RPMI8226 (cell line): Measurements from ENCODE around the gene SCFD2.

Experiments
- DNase-seq: peaks from one replicate; pipeline ENCODE4 v3.0.0-alpha.2; 2015

The SCFD2 gene

DNA sequence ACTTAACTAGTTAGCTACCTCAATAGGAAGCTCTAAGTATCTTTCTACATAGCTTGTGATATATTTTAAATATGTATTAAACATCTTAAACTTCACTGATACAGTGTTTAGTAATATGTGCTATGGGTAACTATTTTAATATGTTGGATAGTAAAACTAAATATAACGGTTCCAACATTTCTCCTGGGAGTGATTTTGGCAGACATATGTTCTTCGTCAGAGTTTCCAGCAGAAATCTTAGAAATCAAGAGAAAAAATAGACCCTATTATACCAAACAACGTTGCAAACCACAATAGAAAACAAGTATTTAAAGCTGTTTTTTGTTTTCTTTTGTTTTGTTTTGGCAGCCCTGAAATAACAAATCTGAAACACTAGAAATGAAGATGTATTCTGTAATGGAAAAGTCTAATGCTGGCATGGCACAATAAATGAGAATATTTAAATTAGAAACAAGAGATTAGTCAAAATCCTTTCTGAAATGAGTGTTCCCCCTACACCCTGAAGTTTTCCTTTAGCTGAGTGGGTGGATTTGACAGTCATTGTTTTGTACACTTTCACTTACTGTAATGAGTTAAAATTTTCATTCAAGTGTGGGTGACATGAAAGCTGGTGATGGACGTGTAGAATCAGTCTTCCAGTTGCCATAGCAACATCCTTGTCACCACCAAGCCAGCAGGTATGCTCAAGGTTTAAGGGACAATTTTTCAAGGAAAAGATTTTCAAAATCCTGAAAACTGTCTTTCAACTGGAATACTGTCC lies 233.5 kb downstream of the SCFD2 start:
- no peak for DNase-seq

DNA sequence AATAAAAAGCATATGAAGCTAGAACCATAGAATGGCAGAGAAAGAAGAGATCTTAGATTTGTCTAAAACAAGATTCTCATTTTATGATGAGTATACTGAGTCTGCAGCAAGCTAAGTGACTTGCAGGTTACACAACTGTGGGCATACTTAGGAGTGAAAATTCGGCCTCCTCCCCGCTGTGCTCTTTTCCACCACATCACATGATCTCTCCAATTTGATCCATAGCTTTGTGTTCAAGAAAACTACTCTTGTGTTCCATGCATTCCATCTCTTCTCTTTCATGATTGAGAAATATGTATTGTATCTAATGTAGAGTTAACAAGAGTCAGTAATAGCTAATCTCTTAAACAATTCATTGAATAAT lies 234.3 kb downstream of the SCFD2 start:
- DNase-seq = no peak

DNA sequence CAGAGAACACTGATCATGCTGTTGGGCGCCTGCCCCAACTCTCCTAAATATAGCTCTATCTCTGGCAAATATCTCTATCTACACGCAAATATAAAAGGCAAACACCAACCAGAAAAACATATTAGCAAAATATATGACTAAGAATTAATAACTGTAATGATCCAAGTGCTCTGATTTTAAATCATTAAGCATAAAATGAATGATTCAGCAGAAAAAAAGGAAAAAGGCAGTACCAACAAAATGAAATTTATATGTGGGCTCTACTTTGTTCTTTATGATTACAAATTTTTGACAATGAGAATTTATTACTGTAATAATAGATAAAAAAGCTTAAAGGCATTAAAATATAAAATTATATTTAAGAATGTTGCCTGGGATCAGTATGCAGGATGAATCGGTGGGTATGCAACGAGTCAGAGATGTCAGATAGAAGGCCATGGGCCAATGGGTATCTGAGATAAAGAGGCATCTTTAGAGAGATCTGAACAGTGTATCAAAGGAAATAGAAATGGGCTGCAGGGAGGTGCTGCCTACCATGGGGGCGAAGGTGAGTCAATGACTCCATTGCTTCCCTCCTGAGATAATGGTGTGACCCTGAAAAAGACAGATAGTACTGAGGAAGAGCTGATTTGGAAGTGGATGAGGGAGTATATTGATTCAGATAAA lies 234.8 kb downstream of the SCFD2 start:
- no peak for DNase-seq

DNA sequence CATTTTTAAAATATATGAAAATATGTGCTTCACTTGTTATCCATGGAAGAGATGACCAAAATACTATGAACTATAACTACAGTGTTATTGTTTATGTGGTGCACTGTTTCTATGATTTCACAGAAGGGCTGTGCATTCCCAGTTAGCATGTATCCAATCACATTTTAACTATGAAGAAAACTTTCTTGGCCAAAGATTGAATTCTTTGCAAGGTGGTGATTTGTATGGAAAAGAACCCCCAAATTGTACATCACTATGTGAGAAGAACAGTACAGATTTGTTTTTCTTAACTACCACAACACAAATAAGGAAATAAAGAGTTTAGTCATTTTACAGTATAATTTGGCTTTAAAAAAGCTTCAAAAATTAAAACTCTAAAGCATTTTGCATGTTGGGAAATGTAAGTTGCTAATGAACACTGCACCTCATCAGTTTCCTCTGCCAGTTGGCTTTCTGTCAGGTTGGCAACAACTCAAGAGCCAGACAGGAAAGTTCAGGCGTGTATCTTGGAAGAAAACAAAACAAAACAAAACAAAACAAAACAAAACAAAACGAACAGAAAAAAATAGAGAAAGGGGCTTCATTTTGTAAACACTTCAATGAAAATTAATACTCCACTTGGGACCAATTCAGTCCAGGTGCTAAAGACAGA lies 237.0 kb downstream of the SCFD2 start:
- no peak for DNase-seq

DNA sequence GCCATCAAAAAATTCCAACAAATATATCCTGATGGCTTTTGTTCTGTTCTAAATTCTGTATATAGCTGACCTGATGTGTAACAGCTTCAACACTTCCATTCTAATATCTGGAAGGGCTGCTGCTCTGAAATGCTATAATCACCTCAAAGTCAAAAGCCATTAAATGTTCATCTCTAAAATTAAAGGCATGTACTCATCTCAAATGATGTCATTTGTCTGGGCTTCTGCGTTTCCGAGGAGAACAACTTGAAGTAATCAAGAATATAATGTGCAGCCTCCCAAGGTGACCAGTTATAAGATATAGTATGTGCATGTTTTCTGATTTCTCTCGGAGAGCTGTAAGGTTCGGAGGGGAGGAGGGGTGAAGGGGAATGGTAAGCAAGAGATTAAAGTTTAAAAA lies 237.6 kb downstream of the SCFD2 start:
- DNase-seq = no peak

DNA sequence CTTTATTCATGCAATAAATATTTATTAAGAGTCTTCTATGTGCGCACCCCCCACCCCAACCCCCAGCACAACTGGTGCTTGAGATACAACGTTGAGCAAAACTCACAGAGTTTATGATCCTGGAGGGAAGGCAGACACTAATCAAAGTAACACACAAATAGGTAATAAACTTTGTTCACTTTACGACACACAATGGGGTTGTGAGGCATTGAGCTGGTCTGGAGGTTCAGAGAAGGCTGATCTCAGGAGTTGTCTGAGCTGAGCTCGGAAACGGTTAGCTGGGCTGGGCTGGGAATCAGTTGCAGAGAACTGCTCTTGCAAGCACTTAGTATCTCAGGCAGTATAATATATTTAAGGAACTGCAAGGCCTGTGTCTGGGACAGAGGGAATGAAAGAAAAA lies 238.5 kb downstream of the SCFD2 start:
- no peak for DNase-seq

DNA sequence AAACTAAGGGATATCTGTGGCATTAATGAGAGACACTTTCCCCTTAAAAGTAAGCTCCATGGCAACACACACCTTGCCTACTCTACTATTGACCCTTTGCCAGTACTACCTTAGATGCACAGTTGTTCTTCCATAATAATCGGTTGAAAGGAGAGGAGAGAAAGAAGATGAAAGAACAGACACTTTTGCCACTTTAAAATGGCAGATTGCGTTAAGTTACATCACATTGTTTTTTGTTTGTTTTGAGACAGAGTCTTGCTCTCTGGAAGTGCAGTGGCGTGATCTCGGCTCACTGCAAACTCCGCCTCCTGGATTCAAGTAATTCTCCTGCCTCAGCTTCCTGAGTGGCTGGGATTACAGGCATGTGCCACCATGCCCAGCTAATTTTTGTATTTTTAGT lies 239.8 kb downstream of the SCFD2 start:
- no peak for DNase-seq

DNA sequence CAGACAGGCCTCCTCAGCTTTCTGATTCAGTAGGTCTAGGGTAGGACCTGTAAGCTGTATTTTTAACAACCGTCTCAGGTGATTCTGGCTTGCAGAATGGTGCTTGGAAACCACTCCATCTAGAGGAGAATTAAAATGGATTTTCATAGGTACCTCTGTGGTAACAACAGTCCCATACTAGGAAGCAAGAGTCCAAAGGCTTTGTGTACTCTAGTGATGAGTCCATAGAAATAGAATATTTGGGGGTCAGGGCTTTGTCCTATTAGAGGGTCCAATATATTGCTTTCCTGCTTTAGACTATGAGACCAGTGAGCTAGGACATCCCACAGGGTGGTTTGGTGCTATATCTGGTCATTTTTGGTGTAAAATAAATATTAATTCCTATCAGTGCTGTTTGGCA lies 242.0 kb downstream of the SCFD2 start:
- no peak for DNase-seq

DNA sequence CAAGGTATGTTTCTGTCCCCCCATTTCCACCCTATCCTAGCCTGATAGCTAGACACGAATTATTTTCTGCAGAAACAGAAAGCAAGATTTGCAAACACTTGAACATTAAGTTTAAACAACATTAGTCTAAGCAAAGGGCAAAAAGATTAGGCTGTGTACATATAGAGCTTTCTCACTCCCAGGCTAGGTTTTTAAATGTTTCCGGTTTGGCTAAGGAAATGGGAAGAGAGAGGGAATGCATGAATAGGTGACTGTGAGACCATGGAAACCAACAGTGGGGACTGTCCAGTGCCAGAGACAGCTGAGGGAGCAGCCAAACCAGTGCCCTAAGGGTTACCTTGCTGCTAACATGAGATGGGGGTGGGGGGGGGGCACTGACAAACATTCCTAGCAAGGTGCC lies 242.7 kb downstream of the SCFD2 start:
- DNase-seq = no peak

DNA sequence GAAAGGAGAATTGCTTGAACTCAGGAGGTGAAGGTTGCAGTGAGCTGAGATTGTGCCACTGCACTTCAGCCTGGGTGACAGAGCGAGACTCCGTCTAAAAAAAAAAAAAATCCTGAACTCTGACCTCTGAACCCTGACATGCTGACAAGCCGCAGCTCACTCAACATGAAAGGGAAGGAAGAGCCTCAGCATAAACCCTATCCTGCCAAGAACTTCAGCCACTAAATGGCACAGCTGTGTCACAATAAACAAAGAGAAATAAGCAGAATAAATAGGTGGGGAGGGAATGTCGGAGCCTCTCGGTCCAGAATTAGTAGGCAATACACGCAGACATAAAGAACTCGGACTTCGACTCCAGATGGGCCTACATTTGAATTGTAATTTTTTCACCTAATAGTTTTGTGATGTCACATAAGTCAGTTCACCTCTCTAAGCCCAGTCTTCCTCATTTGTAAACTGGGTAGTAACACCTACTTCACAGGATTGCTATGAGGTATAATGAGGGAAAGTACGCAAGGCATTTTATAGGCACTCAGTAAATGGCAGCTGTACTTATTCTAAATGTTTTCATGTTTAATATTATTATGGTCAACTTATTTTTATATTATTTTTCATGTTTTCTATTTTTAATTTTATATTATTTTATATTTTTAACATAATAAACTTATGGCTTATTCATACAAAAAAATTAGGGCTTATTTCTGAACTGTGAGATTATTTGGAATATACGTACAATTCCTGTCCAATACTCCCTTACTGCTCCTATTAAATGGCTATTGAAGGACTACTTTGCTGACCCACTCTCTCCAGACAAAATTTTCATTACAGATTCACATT lies 243.4 kb downstream of the SCFD2 start:
- no peak for DNase-seq

DNA sequence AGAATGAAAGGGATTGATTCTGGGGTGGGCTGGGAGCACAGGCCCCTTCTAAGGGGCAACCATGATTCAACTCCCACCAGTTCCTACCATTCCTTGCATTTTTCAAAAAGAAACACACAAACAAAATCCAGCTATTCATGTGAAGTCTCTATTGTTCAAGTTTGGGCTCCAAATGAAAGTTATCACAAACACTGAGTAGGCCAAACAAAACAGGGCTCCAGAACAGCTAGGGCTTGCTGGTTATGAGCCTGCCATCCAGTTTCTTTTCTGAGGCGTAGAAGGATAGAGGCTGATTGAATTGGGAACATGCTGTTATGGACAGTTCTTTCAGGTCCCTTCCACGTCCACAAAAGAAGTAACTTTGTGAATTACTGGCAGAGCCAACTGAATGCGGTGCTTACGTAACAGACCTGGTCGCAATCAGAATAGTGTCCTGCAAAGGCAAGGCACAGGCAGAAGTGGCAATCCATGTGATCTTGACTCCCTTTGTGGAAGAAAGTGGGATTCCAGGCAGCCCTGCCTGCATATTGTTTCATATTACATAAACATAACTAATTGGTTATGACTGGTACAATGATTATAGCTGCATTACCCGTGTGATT lies 244.5 kb downstream of the SCFD2 start:
- DNase-seq = no peak

DNA sequence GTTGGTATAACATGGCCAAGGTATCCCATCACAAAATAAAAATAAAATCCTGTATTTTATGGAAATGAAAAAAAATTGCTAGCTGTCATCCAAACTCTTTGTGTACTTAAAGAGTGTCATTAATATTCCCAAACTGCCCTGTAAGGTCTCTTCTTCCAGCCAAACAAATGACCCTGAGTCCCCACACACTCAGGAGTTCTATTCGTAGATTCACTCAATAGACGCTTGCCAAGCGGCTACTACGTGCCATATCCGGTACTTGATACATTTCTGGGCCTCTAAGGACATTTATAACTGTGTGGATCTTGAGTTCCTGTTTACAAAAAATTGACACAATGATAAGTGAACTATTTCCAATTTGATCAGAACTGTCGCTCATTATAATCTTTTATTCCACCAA lies 245.1 kb downstream of the SCFD2 start:
- no peak for DNase-seq

DNA sequence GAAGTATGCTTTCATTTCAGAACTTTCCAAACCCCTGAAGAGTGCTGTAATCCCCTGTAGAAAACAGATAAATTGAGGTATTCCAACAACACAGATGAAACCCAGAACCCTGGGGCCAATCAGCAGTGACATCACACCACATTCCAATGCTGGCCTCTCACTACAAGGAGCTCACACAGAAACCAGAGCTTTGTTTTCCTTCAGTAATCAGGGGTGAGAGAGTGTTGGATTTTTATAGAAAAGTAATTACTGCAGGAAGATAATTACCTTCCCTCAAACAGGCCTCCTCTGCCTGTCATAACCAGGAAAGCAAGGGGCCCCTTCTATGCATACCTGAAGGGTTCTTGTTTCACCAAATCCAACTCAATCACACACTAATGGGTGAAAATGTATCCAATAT lies 246.2 kb downstream of the SCFD2 start:
- no peak for DNase-seq

DNA sequence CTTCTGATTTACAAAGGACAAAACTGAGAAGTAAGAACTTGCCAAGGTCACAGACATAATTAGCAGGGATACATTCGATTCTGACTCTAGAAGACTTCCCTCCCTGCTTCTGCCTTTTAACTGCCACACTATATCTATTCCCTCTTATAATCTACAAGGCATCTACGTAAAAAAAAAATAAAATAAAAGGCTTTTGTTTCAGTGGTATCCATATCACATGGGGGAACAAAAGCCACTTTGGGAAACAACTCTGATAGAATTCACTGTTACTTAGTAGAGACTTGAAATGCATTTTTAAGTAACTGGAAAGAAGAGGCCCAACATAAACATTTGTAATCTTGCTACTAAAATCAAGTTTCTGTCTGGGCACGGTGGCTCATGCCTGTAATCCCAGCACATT lies 247.2 kb downstream of the SCFD2 start:
- no peak for DNase-seq

DNA sequence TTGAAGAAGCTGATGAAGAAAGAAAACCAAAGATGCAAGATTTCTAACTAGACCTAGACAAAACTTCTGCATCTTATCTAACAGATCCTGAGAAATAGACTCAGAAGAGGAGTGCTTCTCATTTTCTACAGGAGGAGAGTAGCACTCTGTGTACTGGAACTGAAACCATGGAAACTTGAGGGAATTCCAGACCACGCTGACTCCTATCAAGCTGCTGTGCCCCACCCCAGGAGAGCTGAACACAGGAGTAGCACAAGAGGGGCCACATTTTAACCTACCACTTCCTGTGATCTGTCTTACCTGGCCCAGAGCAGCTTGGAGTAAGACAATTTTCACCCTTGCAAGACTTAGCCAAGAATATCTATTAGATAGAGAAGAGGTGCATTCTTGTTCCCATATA lies 248.9 kb downstream of the SCFD2 start:
- DNase-seq = no peak

DNA sequence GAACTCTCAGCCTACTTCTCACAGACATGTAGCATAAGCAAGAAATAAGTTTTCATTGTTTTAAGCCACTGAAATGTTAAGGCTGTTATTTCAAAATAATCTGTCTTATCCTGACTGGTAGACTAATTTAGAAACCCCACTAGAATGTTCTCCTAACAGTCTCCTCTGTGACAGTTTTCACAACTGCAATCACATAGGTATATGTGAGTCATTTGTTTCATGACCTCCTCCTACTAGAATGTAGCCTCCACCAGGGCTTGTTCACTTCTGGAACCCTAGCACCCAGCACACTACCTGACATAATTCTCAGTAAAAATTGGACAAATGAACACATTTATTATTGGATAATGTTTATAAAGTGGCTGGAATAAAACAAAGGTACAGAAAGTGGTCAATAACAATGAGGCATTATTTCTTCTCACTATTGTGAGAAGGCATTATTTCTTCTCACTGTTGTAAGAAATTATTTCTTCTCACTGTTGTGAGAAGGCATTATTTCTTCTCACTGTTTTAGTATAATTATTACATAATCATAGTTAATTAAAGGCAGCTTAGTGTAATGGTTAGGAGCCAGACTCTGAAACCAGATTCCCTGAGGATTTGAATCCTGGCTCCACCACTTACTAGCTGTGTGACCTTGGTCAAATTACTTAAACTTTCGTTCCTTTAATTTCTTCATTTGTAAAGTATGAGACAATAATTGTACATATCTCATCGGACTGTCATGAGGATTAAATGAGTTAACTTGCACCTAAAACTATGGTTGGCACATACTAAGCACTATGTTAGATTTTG lies 252.2 kb downstream of the SCFD2 start:
- DNase-seq = no peak

DNA sequence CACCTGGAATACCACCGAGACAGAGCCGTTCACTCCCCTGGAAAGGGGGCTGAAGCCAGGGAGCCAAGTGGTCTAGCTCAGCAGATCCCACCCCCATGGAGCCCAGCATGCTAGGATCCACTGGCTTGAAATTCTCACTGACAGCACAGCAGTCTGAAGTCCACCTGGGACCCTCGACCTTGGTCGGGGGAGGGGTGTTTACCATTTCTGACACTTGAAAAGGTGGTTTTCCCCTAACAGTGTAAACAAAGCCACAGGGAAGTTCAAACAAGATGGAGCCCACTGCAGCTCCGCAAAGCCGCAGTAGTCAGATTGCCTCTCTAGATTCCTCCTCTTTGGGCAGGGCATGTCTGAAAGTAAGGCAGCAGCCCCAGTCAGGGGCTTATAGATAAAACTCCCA lies 260.5 kb downstream of the SCFD2 start:
- no peak for DNase-seq

DNA sequence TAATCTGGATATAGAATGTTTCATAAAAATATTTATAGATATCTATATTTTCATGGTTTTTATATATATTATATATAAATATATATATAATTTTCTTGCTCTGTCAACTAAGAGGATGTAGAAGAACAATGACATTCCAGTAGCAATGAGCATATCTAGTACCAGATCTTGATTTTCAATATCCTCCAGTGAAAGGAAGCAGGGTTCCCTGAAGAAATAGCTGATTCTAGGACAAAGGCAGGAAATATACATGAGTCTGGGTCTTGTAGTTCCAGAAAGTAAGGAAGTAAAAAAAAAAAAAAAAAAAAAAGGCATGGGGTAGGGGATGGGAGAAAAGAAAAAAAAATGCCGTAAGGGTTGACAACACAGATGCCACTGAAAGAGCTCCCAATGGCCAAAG lies 262.4 kb downstream of the SCFD2 start:
- DNase-seq = no peak

DNA sequence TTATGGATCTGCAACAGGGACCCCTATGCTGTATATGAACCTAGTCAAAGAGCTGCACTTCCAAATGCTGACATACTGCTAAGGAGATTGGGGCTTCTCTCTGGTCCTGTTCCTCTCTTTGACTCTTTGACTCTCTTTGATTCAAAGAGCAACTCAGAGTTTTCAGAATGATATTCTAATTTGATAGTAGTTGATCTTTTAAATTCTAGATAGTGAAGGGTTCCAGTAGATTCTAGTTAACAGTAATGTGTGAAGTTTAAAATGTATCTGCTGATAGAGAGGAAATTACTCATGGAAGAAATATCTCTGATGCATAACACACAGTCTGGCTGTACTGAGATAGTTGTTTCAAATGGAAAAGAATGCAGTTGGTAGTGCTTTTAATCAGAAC lies 264.7 kb downstream of the SCFD2 start:
- DNase-seq = no peak

DNA sequence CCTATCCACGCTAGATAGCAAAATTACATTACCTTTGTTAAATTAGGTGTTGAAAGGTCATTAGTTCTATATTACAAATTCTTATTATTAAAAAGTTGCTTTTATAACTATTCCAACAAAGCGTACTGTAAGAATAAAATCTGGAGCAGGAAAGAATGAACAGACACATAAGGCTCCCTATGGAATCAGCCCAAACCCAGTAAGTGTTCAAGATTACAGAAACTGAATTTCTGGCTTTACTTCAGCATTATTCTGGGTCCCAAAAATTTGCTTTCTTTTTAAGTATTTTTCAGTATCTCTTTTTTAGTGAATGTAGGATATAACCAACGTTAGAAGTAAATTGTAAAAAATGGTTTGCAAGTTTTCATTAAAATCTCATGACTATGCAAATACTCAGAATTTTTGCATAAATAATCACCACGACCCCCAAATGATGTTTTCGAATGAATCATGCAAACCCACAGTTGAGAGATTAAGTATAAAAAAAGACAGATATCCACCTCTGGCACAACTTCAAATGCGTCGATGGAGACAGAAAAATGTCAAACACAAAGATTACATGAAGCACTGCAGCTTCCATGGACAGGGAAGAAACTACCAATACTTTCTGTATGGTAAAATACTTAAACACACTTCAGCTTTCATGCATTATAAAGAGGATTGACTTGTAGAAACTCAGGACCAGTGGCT lies 265.2 kb downstream of the SCFD2 start:
- DNase-seq = no peak

DNA sequence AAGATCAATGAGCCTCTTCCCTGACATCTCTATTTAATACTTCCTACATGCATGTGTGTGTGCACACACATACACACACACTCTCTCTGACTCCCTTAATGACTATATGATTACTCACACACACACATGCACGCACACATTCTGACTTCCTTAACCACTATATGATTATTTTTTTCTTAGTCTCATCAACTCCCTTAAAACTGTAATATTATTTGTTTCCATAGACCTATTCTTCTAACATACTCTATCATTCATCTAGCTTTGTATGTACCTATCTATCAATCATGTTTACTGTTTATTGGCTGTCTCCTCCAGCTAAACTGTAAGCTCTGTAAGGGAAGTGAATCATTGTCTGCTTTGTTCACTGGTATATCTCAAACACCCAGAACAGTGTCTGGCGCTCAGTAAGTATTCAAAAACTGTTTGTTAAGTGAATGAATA lies 267.2 kb downstream of the SCFD2 start:
- no peak for DNase-seq

DNA sequence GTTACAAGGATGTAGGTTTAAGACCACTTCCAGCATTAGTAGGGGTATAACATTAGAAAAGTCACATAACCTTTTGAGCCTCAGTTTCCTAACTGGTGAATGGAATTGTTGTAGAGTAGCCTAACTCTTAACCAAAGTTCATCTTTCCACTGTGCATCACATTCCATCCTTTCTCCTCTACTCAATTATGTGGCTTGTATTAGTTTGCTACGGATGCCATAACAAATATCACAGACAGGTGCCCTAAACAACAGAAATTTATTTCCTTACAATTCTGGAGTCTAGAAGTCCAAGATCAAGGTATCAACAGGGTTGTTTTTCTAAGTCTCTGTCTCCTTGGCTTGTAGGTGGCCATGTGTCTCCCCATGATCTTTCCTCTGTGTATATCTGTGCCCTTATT lies 271.8 kb downstream of the SCFD2 start:
- DNase-seq = no peak
